GM23338 (cell line): ENCODE data around the gene RPL10A. TPM values are rescaled to one million over a fixed set of nuclear protein-coding genes. Genes with fewer than 3 reads are reported as not detected.

Experiments used
- ATAC-seq: fragments of 200-7000 bp; cut with Tn5 transposase; 3 replicates; pipeline ENCODE4 v1.9.1; 2020
- DNase-seq: peaks from one replicate; pipeline ENCODE4 v3.0.0-alpha.2; 2015; ENCODE audit warnings: low spot score
- H2AFZ ChIP-seq: fragments of 200-600 bp; sonication (generic); 2 replicates; pipeline ENCODE4 v1.8.0; 2016; ENCODE audit warnings: antibody characterized with exemption, mild to moderate bottlenecking, moderate library complexity
- H3F3A ChIP-seq: fragments of 200-600 bp; sonication (generic); replicated peaks from 2 replicates; pipeline ENCODE4 v1.8.0; 2017; ENCODE audit warnings: antibody characterized with exemption, mixed run types, low read depth
- H3K27ac ChIP-seq: fragments of 200-600 bp; sonication (generic); 2 replicates; pipeline ENCODE4 v1.6.1; 2016; ENCODE audit warnings: low read depth
- H3K27me3 ChIP-seq: fragments of 200-600 bp; sonication (generic); 2 replicates; pipeline ENCODE4 v1.8.0; 2016; ENCODE audit warnings: mild to moderate bottlenecking, mixed run types, moderate library complexity; ENCODE audit not compliant: insufficient read depth
- H3K36me3 ChIP-seq: fragments of 200-600 bp; sonication (generic); 2 replicates; pipeline ENCODE4 v1.8.0; 2016; ENCODE audit warnings: mild to moderate bottlenecking; ENCODE audit not compliant: insufficient read depth
- H3K4me1 ChIP-seq: fragments of 200-600 bp; sonication (generic); 2 replicates; pipeline ENCODE4 v1.8.0; 2016; ENCODE audit warnings: mild to moderate bottlenecking, moderate library complexity; ENCODE audit not compliant: insufficient read depth
- H3K4me2 ChIP-seq: fragments of 200-600 bp; sonication (generic); 2 replicates; pipeline ENCODE4 v1.7.1; 2017; ENCODE audit warnings: mixed run types
- H3K4me3 ChIP-seq: fragments of 200-600 bp; sonication (generic); 2 replicates; pipeline ENCODE4 v1.6.1; 2016; ENCODE audit warnings: mixed run types
- H3K79me2 ChIP-seq: fragments of 200-600 bp; sonication (generic); replicated peaks from 2 replicates; pipeline ENCODE4 v1.8.0; 2017; ENCODE audit warnings: mild to moderate bottlenecking; ENCODE audit not compliant: insufficient read depth
- H3K9me2 ChIP-seq: fragments of 200-600 bp; sonication (generic); 2 replicates; pipeline ENCODE4 v1.8.0; 2017; ENCODE audit not compliant: insufficient read depth
- H4K20me1 ChIP-seq: fragments of 200-600 bp; sonication (generic); replicated peaks from 2 replicates; pipeline ENCODE4 v1.8.0; 2017; ENCODE audit warnings: mild to moderate bottlenecking; ENCODE audit not compliant: insufficient read depth
- H3K27ac Mint-ChIP-seq: 2 replicates; pipeline ENCODE4 v1.8.0; 2020; ENCODE audit warnings: inconsistent platforms, mild to moderate bottlenecking, moderate library complexity, mixed read lengths
- H3K27me3 Mint-ChIP-seq: 3 replicates; pipeline ENCODE4 v1.8.0; 2022; ENCODE audit warnings: low read depth, mild to moderate bottlenecking, moderate library complexity, mixed read lengths, inconsistent platforms; ENCODE audit not compliant: insufficient read depth, poor library complexity
- H3K36me3 Mint-ChIP-seq: 3 replicates; pipeline ENCODE4 v1.8.0; 2021; ENCODE audit warnings: low read depth, mild to moderate bottlenecking, inconsistent platforms, moderate library complexity, mixed read lengths
- H3K4me1 Mint-ChIP-seq: 3 replicates; pipeline ENCODE4 v1.8.0; 2020; ENCODE audit warnings: mild to moderate bottlenecking, inconsistent platforms, mixed read lengths
- H3K4me3 Mint-ChIP-seq: 3 replicates; pipeline ENCODE4 v1.8.0; 2021; ENCODE audit warnings: moderate library complexity, mild to moderate bottlenecking, inconsistent platforms, mixed read lengths
- H3K9me3 Mint-ChIP-seq: 3 replicates; pipeline ENCODE4 v1.8.0; 2020; ENCODE audit warnings: moderate library complexity, mild to moderate bottlenecking, inconsistent platforms, mixed read lengths
- CREB1 ChIP-seq: fragments of 250-450 bp; sonication (Bioruptor Pico); IDR thresholded peaks from 2 replicates; pipeline ENCODE4 v1.5.0; 2020; ENCODE audit warnings: low read depth, mild to moderate bottlenecking, moderate library complexity
- EZH2phosphoT487 ChIP-seq: fragments of 200-600 bp; sonication (generic); IDR thresholded peaks from one replicate; pipeline ENCODE4 v1.8.1; 2018; ENCODE audit warnings: antibody characterized with exemption; ENCODE audit not compliant: unreplicated experiment
- NANOG ChIP-seq: IDR thresholded peaks from 2 replicates; pipeline ENCODE4 v1.6.1; 2016; ENCODE audit warnings: antibody characterized with exemption, borderline replicate concordance
- STAT1 ChIP-seq: IDR thresholded peaks from one replicate; pipeline ENCODE4 v1.6.1; 2016; ENCODE audit warnings: antibody characterized with exemption; ENCODE audit not compliant: unreplicated experiment
- ZNF114 ChIP-seq: fragments of 250-450 bp; sonication (Bioruptor Pico); IDR thresholded peaks from 2 replicates; pipeline ENCODE4 v1.5.0; 2020; ENCODE audit warnings: mild to moderate bottlenecking, moderate library complexity
- ZNF331 ChIP-seq: fragments of 250-450 bp; sonication (Bioruptor Pico); IDR thresholded peaks from 2 replicates; pipeline ENCODE4 v1.5.0; 2020; ENCODE audit warnings: low read depth, mild to moderate bottlenecking, moderate library complexity
- ZNF462 ChIP-seq: fragments of 250-450 bp; sonication (Bioruptor Pico); IDR thresholded peaks from 2 replicates; pipeline ENCODE4 v1.5.0; 2020; ENCODE audit warnings: mild to moderate bottlenecking, moderate library complexity
- polyA plus RNA-seq: library from polyadenylated mRNA; unstranded; fragments of >200 nt; fragmentation: Nextera tagmentation; extraction: Ambion mirVana; gene quantifications from 2 replicates; pipeline ENCODE4 v1.2.1, GENCODE V29; 2016
- total RNA-seq: library from RNA; depleted of rRNA; stranded (reverse); fragments of >200 nt; shearing (Covaris generic); gene quantifications from 2 replicates; pipeline ENCODE4 v1.2.3, GENCODE V29; 2014
- TF ChIP-seq, protein P1 (sequence below): IDR thresholded peaks from one replicate; pipeline ENCODE4 v1.6.1; 2018; ENCODE audit warnings: antibody characterized with exemption; ENCODE audit not compliant: unreplicated experiment

Gene RPL10A
- total and polyA plus RNA-seq, 2 experiments from 2014 or later = 730 to 1,297 TPM

DNA sequence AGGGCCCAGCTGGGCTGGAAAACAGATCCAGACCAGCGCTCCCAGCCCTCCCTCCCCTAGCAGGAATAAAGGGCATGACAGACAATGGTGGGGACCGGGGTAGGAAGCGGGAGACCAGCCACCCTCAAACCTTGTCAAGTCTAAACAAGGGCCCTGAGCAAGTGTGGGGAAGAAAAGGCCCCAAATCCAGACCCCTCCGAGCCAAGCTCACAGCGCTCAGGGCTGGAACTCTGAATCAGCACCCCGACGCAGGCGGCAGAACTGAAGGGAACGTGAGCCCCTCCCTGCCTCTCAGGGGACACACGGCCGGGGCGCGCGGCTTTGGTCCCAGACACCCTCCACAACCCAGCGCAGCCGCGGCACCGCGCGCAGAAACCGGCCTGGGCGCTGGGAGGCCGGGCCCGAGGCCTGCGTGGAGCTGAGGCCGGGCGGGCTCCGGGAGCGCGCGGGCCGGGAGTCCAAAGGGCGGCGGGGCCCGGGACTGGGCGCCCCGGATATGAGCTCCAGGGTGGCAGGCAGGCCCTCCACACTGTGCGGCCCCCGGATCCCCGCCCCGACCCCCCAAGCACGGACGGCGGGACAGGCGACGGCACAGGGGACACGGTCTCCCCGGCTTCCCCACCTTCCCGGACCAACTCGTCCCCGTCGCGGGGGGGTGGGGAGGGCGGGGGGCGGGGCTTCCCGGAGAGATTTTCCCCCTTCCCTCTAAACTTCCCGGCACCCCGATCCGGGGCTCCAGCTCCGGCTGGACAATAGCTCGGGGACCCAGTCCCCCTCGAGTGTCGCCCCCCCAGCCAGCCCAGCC, 28.0 kb downstream of the RPL10A start:
- H3K27me3 ChIP-seq = peaks cover 9% of the 10 kb centered on the region; the same call in 1 of the 2 replicates
- no peak overlapping the region for H3K27ac ChIP-seq
- H3K36me3 ChIP-seq = no peaks in the 10 kb centered on the region
- Mint-ChIP-seq H3K9me3 (no peaks in the 10 kb centered on the region; the same call in 2 of the 3 replicates), H3K27ac (no peak overlapping the region), H3K4me1 (peaks cover 67% of the 10 kb centered on the region), H3K27me3 (peaks cover 46% of the 10 kb centered on the region), H3K36me3 (peaks cover 5% of the 10 kb centered on the region; the same call in 1 of the 3 replicates), H3K4me3 (peak overlapping the region; percentile 83)
- peaks cover 65% of the 10 kb centered on the region for H3K4me1 ChIP-seq
- peak overlapping the region; percentile 80 for H3K4me3 ChIP-seq
- no peak for TF ChIP-seq STAT1
- no peak for TF ChIP-seq ZNF331 (CRISPR knock-in tag)
- no peak for TF ChIP-seq NANOG
- no peak for TF ChIP-seq ZNF462
- TF ChIP-seq ZNF114 (CRISPR knock-in tag) = no peak
- TF ChIP-seq, protein P1, sequence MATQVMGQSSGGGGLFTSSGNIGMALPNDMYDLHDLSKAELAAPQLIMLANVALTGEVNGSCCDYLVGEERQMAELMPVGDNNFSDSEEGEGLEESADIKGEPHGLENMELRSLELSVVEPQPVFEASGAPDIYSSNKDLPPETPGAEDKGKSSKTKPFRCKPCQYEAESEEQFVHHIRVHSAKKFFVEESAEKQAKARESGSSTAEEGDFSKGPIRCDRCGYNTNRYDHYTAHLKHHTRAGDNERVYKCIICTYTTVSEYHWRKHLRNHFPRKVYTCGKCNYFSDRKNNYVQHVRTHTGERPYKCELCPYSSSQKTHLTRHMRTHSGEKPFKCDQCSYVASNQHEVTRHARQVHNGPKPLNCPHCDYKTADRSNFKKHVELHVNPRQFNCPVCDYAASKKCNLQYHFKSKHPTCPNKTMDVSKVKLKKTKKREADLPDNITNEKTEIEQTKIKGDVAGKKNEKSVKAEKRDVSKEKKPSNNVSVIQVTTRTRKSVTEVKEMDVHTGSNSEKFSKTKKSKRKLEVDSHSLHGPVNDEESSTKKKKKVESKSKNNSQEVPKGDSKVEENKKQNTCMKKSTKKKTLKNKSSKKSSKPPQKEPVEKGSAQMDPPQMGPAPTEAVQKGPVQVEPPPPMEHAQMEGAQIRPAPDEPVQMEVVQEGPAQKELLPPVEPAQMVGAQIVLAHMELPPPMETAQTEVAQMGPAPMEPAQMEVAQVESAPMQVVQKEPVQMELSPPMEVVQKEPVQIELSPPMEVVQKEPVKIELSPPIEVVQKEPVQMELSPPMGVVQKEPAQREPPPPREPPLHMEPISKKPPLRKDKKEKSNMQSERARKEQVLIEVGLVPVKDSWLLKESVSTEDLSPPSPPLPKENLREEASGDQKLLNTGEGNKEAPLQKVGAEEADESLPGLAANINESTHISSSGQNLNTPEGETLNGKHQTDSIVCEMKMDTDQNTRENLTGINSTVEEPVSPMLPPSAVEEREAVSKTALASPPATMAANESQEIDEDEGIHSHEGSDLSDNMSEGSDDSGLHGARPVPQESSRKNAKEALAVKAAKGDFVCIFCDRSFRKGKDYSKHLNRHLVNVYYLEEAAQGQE = no peak
- TF ChIP-seq EZH2phosphoT487 = no peak
- TF ChIP-seq CREB1 = no peak
- peak overlapping the region; percentile 98 for H3K4me2 ChIP-seq
- no peaks in the 10 kb centered on the region for H3K9me2 ChIP-seq
- peaks cover 43% of the 10 kb centered on the region for H3K79me2 ChIP-seq
- H3F3A ChIP-seq = peaks cover 11% of the 10 kb centered on the region; the same call in 1 of the 2 replicates
- H4K20me1 ChIP-seq = peaks cover 11% of the 10 kb centered on the region; the same call in 1 of the 2 replicates
- no peak overlapping the region; the same call in 1 of the 2 replicates for H2AFZ ChIP-seq
- ATAC-seq (peak; percentile 3), DNase-seq (peak; percentile 67)
